Stimulated activated CD4-positive, alpha-beta T cell treated with anti-CD3 and anti-CD28 coated beads, Interleukin-12 subunit alpha, Interleukin-12 subunit beta, amount 100 ng/mL, for 24 hours (primary cell): ENCODE results near the gene STAP2.

ENCODE experiments used
- DNase-seq, 2 experiments: peaks; one replicate each; pipeline ENCODE4 v3.0.0-alpha.2; 2020; ENCODE audit warnings: low read depth in 2 of 2

STAP2 gene

DNA sequence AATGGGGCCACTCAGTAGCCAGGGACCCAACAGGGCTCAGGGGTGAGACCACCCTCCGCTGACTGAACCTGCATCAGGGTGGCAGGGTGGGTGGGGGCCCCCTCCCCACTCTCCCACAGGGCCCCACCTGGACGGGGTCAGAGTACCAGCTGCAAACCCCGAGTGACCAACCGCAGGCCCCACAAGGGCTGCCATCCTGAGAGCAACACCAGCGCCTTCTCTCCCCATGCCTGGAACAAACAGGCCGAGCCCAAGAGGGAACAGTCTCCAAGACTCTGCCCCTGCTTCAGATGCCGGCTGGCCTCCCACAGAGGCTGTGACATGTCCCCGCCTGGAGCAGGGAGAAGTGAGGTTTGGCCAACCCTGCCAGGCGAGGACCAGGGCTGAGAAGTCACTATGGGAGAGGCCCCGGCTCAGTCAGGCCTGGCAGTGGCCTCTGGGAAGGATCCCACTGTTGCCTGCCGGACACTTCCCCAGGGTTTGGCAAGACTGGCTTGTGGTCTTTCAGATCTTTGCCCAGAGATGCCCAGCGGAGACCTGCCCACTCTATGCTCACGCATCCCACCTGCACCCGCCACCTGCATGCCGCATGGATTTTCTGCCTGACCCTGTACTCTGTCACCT lies 31.9 kb upstream of the STAP2 start:
- no peak for DNase-seq

DNA sequence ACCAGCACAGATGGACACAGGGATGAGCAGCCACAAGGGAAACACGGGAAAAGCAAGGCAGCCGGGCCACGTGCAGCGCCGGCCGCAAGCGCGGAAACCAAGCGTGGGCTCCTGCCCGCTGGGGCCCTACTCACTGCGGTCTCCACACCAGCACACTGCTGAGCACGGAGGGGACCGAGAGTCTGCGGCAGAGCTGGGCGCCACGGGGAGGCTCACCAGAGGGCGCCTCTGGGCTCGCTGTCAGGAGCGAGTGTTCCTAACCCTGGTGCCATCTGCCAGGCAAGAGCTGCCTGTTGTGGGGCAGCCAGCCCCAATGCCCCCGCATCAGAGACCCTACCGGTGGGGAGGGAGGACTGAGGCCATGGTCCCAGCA lies 31.2 kb upstream of the STAP2 start:
- peak; percentile 56 to 72 for DNase-seq

DNA sequence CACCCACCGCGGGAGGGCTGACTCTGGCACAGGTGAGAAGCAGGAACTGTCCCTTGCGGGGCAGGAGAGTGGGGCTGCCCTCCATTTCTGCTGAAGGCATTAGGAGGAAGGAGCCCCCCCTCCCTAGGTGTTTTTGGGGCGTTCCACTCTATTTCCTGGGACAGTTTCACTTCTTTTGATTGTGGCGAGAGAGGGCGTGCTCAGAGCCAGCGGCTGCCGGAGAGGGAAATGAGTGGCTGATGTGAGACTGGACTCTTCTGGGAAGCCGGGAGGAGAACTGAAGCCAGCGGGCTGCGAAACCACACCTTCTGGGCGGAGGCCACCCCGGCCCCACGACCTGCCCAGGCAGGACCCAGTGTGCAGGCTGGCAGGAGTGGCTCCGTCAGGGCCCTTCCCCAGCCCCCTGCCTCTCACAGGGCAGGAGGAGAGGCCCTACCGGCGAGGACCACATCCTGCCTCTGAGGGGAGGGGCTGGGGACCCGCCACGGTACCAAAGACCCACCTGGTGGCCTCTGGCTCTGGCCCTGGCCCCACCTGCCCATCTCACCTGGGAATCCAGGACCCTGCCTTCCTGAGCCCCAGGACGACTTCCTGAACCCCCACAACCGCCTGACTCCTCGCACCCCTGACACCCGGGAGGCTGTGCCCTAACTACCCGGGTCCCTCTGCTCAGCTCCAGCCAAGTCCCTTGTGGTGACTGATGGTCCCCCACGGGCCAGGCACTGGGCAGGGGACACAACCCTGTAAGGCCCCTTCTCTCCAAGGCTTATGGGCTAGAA lies 30.7 kb upstream of the STAP2 start:
- peak; percentile 32 to 73 for DNase-seq

DNA sequence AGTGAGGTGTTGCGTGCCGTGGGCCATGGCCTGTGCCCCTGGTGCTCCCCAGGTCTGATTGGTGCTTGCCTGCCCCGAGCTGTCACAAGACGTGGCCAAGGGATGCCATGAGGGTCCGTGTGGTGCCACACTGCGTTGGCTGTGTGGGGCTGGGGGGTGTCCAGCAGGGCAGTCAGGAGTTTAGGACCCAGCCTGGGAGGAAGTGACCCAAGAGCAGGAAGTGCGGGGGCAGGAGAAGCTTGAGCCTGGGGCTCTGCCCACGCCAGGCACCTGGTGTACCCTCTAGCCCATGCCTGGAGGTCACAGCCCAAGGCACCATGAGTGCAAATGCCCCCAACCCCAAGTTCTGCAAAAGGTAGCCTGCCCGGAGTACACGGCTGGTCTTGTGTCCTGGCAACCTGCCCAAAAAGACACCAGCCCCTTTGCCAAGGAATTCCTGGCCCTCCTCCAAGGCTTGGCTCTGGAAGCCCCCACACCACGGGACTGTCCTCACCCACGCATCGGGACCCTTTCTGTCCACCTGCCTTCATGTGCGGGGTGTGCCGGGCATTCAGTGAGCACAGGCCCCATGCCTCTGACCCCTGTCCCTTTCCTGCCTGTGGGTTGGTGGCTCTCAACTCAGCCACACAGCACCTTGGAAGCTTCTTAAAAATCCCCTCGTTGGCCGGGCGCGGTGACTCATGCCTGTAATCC lies 29.6 kb upstream of the STAP2 start:
- no peak for DNase-seq

DNA sequence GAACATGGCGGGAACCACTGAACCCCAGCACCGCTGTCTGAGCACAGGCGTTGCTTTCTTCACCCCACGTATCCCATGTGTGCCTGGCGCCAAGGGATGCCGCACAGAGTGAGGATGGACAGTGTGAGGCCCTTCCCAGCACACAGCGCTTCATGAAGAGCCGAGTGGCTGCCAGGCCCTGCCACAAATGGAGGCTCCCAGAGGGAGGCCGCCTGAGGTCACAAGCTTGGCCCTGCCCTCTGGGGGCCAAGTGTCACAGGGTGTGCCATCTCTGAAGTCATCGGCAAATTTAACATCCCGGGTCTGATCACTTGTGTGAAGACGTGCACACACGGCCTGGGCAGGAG lies 29.1 kb upstream of the STAP2 start:
- no peak for DNase-seq

DNA sequence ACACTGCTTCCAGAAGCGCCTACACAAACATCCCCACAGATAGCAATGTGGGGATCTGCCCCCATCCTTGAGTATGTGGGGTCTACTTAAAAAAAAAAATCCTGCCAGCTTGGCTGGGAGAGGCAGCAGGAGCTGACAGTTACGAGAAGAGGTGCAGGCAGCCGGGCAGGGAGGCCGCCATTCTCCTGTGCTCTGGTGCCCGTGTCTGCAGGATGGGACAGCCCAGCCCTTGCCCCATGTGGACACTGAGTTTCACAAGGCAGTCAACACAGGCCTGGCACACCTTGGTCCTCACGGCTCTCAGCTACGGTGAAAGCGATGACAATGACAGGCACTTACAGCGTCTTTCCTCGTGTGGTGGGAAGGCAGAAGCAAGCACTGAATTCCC lies 28.7 kb upstream of the STAP2 start:
- DNase-seq, result no peak

DNA sequence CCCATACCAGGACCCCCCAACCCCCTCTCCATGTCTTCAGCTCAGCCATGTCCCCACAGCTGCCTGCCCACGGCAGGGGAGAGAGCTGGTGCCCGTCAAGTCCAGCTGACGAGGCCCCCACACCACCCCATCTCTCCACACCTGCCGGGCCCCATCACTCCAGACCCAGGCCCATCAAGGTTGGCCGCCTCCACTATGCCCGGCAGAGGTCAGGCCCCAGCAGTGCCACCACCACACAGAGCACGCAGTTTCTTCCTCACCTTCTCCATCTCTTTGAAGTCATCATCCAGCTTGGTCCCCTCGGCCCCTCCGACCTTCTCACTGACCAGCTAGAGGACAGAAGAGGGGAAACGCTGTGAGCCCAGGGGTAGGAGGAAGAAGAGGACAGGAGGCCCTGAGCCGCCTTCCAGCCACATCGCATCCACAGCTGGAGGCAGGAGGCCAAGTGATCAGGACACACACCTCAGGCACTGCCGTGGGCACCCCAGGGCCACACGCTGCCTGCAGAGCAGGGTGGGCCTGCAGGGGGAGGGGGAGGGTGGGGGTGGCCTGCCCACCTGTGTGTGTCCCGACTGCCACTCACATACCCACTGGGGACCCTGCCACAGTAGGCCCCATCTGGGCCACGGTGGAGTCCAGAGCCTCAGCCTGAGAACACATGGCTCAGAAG lies 28.2 kb upstream of the STAP2 start:
- no peak for DNase-seq

DNA sequence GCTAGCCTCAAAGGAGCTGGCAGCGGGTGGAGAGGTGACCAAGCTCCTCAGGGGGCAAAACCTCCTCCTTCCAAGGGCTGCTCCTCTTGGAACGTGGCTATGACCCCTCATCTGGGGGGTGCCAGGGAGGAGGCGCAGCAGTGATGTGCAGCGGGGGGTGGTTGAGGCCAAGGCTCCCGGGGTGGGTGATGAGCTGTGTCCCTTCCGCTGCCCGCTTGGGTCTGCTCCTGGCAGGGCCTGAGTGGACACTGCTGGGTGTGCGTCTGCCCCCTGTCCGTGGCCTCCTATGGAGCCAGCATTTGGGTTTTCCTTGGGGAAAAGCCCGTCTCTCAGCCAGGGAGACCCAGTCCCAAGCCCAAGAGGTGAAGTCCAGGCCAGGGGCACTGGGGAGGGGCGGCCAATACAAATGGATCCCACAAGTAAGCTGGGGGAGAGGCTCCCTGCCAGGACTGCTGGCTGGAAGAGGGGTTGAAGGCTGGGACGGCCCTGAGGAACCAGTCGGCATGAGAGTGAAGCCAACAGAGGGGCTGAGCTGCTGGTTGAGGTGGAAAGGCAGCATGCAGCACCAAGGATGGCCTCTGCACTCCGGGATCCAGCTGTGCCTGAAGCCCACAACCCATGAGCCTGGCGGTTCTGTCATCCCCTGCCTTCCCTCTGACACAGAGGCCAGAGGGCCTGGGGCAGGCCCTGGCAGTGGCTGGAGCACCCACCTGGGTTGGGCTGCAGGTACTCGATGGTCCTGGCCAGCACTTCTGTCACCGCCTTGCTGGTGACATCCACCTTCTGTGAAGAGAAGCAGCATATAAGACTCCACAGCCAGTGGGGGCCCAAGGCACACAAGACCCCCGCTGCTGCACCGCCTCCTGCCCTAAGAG lies 27.4 kb upstream of the STAP2 start:
- DNase-seq, result no peak

DNA sequence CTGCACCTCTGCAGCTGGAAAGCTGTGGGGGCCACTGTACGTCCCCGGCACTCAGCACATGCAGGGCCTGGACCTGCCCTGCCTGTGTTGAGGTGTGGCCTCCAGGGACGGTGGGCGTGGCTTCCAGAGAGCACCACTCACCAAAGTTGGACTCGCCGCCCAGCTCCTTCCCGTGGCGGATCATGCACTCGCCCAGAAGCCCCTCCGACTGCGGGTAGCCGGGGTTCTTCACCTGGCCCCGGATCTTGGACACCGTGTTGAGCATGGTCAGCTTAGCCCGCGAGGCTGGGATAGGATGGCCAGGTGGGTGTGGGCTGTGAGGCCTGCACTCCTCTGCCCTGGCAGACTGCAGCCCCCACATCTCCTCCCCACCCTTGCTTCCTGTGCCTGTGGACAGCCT lies 26.7 kb upstream of the STAP2 start:
- DNase-seq, result no peak

DNA sequence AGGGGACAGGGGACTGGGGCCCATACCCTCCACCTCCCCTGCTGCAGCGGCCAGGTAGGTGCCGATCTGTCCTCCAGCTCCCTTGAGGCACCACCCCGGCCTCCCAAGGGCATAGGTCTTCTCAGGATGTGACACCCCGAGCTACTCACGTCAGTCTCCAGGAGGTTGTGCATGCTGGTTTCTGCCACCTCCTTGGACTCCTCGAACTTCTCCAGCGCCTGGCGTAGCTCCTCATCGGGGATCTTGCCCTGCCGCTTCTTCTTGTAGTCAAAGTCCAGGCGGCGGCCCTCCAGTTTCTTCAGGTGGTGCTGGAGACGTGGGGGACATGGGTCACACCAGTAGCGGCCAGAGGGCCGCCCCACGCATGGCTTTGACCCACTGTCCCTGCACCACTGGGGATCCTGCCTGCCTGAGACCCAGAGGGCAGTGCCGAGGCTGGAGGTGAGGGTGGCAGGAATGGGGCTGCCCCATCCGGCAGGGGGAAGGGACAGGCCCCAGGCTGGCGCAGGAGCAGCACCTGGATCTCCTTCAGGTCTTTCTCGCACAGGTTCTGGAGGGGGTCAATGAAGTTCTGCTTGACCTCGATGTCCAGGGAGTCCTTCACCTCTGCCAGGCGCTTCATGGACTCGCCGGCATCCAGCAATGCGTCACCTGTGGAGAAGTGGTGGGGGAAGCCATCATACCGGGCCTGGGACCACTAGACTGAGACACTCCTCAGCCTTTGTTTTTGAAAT lies 25.1 kb upstream of the STAP2 start:
- no peak for DNase-seq

DNA sequence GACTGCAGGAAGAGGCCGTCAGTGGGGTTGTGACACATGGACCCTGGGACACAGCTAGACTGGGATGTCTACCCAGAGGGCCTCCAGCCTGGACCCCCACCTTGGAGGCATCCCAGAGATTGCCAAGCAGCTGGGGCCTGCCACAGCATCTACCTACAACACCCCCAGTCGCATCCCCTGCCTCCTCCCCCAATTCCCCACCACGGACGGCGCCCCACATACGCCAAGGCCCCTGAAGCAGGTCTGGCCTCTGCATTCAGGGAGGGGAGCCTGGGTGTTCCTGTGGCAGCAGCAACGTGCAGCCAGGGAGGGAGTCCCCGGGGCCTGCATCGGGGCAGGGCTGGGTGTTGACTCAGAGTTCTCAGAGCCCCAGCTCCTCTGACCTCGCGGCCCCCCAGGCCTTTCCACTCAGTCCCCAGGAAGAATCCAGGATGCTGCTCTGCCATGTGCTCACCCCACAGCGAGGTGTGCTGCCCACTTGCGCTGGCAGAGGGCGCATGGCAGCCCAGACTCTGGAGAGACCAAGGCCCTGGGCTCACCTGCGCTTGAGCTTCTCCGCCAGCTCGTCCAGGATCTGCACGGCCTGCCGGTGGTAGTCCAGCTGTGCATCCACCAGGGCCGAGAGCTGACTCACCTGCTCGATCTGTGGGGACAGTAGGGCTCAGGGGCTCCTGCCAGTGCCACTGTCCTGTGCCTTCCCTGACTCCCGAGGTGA lies 24.4 kb upstream of the STAP2 start:
- DNase-seq, result no peak

DNA sequence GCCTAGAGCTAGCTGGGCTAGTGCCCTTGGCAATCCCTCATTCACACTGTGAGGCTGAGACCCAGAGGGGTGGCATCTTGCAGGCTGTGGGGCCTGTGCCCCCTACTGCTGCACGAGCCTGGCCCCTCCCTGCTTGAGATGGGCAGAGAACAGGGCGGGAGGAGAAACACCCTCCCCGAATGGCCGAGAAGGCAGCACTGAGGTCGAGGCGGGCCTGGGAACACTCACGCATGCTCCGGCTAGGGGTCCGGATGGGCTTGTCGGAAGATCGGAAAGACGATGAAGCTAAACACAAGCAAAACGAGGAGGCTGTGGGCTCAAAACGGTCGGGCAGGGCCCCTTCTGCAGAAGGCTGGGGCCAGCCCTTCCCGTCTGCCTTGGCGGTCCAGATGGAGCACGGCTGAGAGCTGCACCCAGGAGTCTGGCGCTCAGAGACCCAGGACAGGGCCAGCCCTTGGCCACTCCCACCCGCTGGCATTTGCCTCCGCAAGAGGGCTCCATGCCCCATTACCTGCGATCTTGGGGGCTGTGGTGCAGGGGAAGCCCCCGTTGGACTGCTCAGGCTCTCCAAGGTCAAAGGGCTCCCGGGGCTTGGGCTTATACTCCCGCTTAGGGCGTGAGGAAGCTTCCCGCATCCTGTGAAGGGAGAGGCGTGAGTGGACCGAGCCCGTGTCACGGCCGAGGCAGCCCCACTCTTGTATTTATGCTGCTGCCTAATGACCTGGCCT lies 23.6 kb upstream of the STAP2 start:
- DNase-seq, result no peak

DNA sequence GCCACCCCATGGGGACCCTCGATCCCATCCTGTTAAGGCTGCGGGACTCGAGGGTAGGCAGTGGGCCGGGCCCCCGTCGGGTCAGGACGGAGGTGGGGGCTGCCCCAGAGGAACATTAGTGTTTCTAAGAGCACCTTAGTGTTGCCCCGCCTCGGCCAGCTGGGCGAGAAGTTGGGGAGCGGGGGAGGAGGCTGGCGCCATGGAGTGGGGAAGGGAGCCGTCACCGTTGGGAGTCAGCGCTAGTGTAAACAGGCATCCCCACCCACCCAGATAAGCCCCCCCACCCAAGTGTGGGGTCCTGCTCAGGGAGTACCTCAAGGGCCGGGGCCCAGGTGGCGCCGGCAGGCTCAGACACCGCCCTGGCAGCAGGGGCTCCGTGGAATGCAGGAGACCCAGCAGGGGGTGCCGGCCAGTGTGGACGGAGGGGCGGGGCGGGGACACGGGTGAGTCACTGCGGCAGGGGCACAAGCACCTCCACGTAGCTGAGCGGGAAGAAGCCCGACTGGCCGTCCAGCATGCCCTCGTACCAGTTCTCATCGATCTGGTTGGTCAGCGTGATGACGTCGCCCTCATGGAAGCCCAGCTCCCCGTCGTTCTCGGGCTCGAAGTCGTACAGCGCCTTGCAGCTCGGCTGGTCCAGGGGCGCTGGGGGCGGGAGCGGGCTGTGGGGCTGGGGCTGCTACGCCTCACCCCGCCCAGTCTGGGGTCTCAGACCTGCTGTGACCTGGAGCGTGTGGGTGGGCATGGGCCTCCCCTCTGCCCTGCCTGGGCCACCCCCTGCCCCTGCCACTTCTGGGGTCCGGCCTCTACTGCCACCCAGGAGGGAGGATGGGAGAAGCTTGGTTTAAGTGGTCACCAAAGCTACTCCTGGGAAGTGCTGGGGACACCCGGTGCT lies 22.8 kb upstream of the STAP2 start:
- no peak for DNase-seq

DNA sequence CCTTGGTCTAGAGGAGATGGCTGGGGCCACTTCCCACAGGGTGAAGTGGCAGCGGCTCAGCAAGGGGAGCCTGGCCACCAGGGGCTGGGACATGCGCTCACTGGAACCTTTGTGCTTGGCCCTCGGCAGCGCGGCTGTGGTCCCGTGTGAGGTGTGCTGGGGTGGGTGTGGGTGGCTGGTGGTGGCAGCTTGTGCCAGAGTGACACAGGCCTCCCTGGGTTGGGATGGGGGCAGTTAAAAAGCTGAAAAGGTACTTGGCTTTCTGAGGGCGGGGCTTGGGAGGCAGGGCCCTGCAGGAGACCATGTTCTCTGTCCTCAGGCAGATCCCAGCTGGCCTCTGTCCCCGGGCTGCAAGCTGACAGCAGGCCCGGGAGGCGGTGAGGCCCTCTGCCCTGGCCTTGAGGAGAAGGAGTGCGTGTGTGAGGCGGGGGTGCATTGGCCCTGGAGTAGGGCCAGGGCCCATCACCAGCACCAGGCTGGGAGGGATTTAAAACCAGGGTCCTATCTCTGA lies 22.1 kb upstream of the STAP2 start:
- no peak for DNase-seq

DNA sequence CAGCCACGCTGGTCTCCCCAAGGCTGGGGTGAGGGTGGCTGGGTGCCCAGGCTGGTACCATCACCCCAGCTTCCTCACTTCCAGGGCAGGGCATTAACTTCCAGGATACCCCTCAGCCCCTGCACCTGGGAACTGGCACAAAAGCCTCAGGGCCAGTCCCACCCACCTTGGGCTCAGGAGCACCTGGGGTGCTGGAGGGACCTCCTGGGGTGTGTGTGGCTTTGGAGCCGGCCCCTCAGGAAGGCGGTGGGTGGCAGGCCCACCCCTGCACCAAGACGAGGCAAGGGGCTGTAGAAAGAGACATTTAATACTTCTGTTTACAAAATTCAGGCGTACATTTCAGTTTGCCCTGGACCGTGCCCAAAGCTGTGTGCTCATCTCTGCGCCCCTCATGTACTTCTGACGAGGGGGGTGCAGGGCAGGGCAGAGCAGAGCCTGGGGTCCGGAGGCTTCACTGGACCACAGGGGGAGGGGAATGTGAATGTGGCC lies 21.5 kb upstream of the STAP2 start:
- no peak for DNase-seq

DNA sequence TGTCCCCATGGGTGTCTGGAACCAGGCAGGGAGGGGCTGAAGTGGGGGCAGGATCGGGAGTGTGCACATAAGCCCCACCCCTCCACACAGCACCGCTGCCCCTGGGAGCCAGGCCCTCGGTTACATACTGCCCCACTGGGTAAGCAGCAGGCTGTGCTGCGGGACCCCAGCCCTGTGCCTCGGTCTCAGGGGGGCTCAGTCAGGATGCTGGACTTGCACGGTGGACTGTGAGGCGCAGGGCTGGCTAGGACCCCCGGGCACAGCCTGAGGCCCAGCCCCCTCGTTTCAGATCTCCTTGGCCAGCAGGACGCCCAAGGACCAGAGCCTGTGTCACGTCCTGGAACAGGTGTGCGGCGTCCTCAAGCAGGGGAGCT lies 21.0 kb upstream of the STAP2 start:
- no peak for DNase-seq

DNA sequence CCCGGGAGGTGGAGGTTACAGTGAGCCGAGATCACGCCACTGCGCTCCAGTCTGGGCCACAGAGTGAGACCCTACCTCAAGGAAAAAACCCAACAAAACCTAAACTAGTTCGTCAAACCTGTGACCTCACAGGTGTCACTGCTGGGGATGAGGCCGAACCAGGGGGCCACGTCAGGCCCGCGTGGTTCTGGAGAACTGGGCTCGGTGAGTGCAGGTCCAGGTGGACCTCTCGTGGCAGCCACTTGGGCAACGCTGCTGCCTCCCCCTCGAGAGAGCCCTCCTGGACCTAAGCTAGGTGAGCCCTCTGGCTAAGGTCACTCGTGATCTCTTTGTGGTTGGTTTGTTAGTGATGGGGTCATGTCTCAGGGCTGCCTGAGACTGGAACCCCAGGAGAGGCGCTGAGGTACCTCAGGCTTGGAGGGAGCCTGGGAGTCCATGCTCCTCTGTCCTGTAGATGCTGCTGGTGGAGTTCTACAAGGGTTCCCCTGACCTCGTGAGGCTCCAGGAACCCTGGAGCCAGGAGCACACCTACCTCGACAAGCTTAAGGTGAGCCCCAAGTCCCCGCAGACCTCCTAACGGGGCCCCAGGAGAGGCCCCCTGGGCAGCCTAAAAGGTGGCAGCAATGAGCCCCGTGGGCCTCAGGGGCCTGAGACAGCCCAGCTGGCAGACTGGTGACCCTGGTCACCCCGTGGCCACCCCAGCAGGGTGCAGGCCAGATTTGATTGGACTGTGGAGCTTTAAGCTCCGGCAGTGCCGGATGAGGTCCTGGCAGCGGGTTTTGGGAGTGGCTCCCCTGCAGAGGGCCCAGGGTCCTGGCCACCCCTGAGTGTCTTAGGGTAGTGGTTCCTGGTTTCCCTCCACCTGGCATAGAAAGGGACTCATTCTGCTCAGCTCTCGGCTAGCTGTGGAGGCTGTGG lies 20.3 kb upstream of the STAP2 start:
- no peak for DNase-seq
